Spleen (tissue), 11 donors: ENCODE measurements around the gene COL4A2. TPM values are rescaled to one million over a fixed set of nuclear protein-coding genes. Genes with fewer than 3 reads are reported as not detected.

Experiments
- DNase-seq: peaks from one replicate; pipeline ENCODE4 v3.0.0-alpha.2; 2020
- H3K27ac ChIP-seq, 8 donors: fragments of 200-600 bp; sonication (generic) in 7 of 8; 1 replicate in 4 of 8; 2 replicates in 4 of 8; pipeline versions ENCODE4 v1.5.0 to v1.8.0; 2016 to 2021; ENCODE audit warnings: inconsistent platforms in 4 of 8, mild to moderate bottlenecking in 4 of 8, moderate library complexity in 1 of 8
- H3K27me3 ChIP-seq, 7 donors: fragments of 200-600 bp; sonication (generic) in 6 of 7; replicated peaks in 1 of 7; 1 replicate in 4 of 7; 2 replicates in 3 of 7; pipeline versions ENCODE4 v1.5.0 to v1.8.0; 2016 to 2021; ENCODE audit warnings: inconsistent platforms in 3 of 7, mild to moderate bottlenecking in 1 of 7
- H3K36me3 ChIP-seq, 6 donors: fragments of 200-600 bp; sonication (generic) in 5 of 6; 1 replicate in 4 of 6; 2 replicates in 2 of 6; pipeline versions ENCODE4 v1.5.0 to v1.8.0; 2016 to 2021; ENCODE audit warnings: inconsistent platforms in 2 of 6
- H3K4me1 ChIP-seq, 6 donors: fragments of 200-600 bp; sonication (generic) in 5 of 6; 1 replicate in 3 of 6; 2 replicates in 3 of 6; pipeline versions ENCODE4 v1.5.0 to v1.8.0; 2016 to 2021; ENCODE audit warnings: inconsistent platforms in 3 of 6
- H3K4me3 ChIP-seq, 8 donors: fragments of 200-600 bp; sonication (generic) in 7 of 8; 1 replicate in 4 of 8; 2 replicates in 4 of 8; pipeline versions ENCODE4 v1.5.0 to v1.8.0; 2016 to 2021; ENCODE audit warnings: inconsistent platforms in 4 of 8, mild to moderate bottlenecking in 4 of 8, moderate library complexity in 2 of 8
- H3K9me3 ChIP-seq, 8 donors: fragments of 200-600 bp; sonication (generic) in 7 of 8; 1 replicate in 4 of 8; 2 replicates in 4 of 8; pipeline versions ENCODE4 v1.5.0 to v1.8.0; 2016 to 2021; ENCODE audit warnings: inconsistent platforms in 4 of 8
- POLR2A ChIP-seq, 3 donors: fragments of 450-650 bp; IDR thresholded peaks; one replicate each; pipeline ENCODE4 v1.5.1; 2017; ENCODE audit warnings: antibody characterized with exemption in 3 of 3, mild to moderate bottlenecking in 1 of 3
- POLR2AphosphoS5 ChIP-seq, 3 donors: sonication (generic); formaldehyde crosslinking; IDR thresholded peaks; one replicate each; pipeline ENCODE4 v1.5.1; 2017; ENCODE audit warnings: antibody characterized with exemption in 3 of 3
- WGBS, 5 donors: extraction: QIAGEN DNeasy Blood & Tissue Kit in 3 of 5; methylation state at CpG; one replicate each; pipeline versions ENCODE4 v1.1.5 to v1.1.7; 2013 to 2018; 5-methylcytosine and 5-hydroxymethylcytosine counted together
- intact Hi-C: fragments of 100-400 bp; cut with DNase I; formaldehyde crosslinking; loops from one replicate; pipeline ENCODE4 v1.15.0; 2023; ENCODE audit warnings: low total_unique reads
- polyA plus RNA-seq, 3 donors: library from polyadenylated mRNA; stranded (reverse); fragments of 200-250 nt; gene quantifications; one replicate each; pipeline ENCODE4 v1.2.1, GENCODE V29; 2013
- total RNA-seq, 7 donors: library from RNA; depleted of rRNA in 3 of 7; stranded (reverse); fragments of >200 nt in 3 of 7; fragmentation: NEBNext Ultra II Directional in 4 of 7; extraction: Animal tissue kit (Norgen Biotek cat#: 25700) in 4 of 7; gene quantifications; one replicate each; pipeline versions ENCODE4 v1.1.0 to v1.2.1, GENCODE V29; 2016 to 2021
- TF ChIP-seq, protein P1 (sequence below), 11 experiments: fragments of 200-600 bp in 7 of 11; fragments of 450-650 bp in 4 of 11; sonication (generic) in 4 of 11; IDR thresholded peaks in 8 of 11; conservative IDR thresholded peaks in 3 of 11; 1 replicate in 7 of 11; 2 replicates in 4 of 11; pipeline versions ENCODE4 v1.4.0 to v1.8.0; 2016 to 2021; ENCODE audit warnings: antibody characterized with exemption in 11 of 11, inconsistent platforms in 4 of 11, mild to moderate bottlenecking in 1 of 11
- donor health status: healthy with polysubstance abuse.
- donor health status: DM: no; HTN: no; CAD: no; lungs with moderate emphysema.
- donor health status: DM: no; HTN: no; CAD: no.
- donor health status: Bipolar disorder and iron deficiency.
- donor health status: healthy.
- donor health status: DM: no; HTN: no; CAD: no.
- donor health status: DM: yes; HTN: yes; CAD: no.

COL4A2 gene
- total and polyA plus RNA-seq, 10 donors, result 52.6 to 712 (median 337) TPM

DNA sequence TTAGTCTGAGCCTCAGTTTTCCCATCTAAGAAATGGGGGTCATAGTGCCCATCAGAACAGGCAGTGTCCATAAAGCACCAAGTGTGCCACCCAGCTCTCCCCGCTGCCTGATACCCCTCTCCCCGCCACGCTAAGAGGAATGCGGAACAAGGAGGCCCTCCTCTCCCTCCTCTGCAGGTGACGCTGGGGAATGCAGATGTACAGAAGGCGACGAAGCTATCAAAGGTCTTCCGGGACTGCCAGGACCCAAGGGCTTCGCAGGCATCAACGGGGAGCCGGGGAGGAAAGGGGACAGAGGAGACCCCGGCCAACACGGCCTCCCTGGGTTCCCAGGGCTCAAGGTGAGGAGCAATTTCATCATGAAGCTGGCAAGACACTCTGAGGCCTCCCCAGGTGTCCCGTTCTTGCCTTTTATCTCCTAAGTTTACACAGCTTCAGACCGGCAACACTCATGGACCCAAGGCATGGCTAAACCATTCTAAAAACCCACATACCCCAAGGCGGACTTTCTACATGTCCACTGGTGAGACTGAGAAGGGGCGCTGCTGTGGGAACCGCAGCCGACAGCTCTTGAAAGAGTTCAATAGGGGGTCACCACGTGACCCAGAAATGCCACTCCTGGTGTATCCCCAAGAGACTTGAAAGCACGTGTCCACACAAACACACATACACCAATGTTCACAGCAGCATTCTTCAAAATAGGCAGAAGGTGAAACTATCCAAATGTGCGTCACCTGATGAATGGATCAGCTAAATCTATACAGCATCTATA, 151.7 kb downstream of the COL4A2 start:
- H3K9me3 ChIP-seq, result no peaks in the 10 kb centered on the region
- no peak overlapping the region for H3K4me3 ChIP-seq
- peaks cover 0 to 33% (median 14%) of the 10 kb centered on the region in 6 donors for H3K4me1 ChIP-seq
- 78 to 84% (median 81%) methylated on average over 22 of the region's 22 CpGs for WGBS, 5 donors
- H3K27ac ChIP-seq, result no peak overlapping the region
- H3K36me3 ChIP-seq, result peaks cover 0 to 79% (median 7%) of the 10 kb centered on the region in 6 donors
- H3K27me3 ChIP-seq, result no peaks in the 10 kb centered on the region
- intact Hi-C loops, result no loop called here
- TF ChIP-seq, protein P1, sequence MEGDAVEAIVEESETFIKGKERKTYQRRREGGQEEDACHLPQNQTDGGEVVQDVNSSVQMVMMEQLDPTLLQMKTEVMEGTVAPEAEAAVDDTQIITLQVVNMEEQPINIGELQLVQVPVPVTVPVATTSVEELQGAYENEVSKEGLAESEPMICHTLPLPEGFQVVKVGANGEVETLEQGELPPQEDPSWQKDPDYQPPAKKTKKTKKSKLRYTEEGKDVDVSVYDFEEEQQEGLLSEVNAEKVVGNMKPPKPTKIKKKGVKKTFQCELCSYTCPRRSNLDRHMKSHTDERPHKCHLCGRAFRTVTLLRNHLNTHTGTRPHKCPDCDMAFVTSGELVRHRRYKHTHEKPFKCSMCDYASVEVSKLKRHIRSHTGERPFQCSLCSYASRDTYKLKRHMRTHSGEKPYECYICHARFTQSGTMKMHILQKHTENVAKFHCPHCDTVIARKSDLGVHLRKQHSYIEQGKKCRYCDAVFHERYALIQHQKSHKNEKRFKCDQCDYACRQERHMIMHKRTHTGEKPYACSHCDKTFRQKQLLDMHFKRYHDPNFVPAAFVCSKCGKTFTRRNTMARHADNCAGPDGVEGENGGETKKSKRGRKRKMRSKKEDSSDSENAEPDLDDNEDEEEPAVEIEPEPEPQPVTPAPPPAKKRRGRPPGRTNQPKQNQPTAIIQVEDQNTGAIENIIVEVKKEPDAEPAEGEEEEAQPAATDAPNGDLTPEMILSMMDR (IDR thresholded peaks at IDR 0.05 in 8 of 11, conservative IDR thresholded peaks at IDR 0.05 in 3 of 11), result no peak
- no peak for TF ChIP-seq POLR2A (IDR thresholded peaks at IDR 0.05)
- TF ChIP-seq POLR2AphosphoS5 (IDR thresholded peaks at IDR 0.05), result no peak
- DNase-seq, result peak; percentile 63

DNA sequence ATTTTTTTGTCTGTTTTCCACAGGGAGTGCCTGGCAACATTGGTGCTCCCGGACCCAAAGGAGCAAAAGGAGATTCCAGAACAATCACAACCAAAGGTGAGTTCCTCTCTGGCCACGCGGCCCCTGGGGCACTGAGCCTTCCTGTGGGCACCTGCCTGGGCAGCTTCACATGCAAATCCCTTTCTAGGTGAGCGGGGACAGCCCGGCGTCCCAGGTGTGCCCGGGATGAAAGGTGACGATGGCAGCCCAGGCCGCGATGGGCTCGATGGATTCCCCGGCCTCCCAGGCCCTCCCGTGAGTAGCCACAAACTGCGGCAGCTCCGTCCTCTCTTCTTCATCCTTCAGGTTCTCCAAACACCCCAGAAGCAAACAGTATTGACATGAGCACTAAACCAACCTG, 155.0 kb downstream of the COL4A2 start:
- 88 to 93% (median 89%) methylated on average over 11 to 15 of the region's 15 CpGs for WGBS, 5 donors
- peaks cover 0 to 31% (median 9%) of the 10 kb centered on the region in 6 donors for H3K4me1 ChIP-seq
- H3K9me3 ChIP-seq, result no peaks in the 10 kb centered on the region
- no peak overlapping the region for H3K4me3 ChIP-seq
- TF ChIP-seq, protein P1 (IDR thresholded peaks at IDR 0.05 in 8 of 11, conservative IDR thresholded peaks at IDR 0.05 in 3 of 11), result no peak
- peak in 1 of 3 donors; percentile 5 for TF ChIP-seq POLR2AphosphoS5 (IDR thresholded peaks at IDR 0.05)
- no peak overlapping the region for H3K27ac ChIP-seq
- intact Hi-C loops, result no loop called here
- H3K27me3 ChIP-seq, result no peaks in the 10 kb centered on the region
- no peak for DNase-seq
- peaks cover 0 to 96% (median 13%) of the 10 kb centered on the region in 6 donors for H3K36me3 ChIP-seq

DNA sequence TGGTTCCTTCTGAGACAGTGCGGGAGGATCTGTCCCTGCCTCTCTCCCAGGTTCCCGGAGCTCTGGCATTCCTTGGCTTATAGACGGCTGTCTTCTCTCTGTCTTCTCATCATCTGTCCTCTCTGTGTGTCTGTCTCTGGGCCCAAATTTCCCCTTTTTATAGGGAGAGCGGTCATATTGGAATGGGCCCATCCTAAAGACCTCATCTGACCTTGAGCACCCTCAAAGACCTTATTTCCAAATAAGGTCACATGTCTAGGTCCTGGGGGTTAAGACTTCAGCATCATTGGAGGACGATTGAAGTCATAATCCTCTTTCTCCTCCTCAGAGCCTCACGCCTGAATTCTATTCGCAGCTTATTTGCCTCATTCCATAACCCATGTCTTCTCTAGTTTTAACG, 156.1 kb downstream of the COL4A2 start:
- intact Hi-C loops, result no loop called here
- Histone ChIP-seq H3K27ac (no peak overlapping the region), H3K27me3 (no peaks in the 10 kb centered on the region), H3K36me3 (peaks cover 0 to 97% (median 10%) of the 10 kb centered on the region in 6 donors), H3K9me3 (no peaks in the 10 kb centered on the region), H3K4me1 (peaks cover 0 to 31% (median 9%) of the 10 kb centered on the region in 6 donors), H3K4me3 (no peak overlapping the region)
- DNase-seq, result no peak
- WGBS, 5 donors, result 66 to 83% (median 76%) methylated on average over 8 of the region's 8 CpGs
- TF ChIP-seq POLR2AphosphoS5 (IDR thresholded peaks at IDR 0.05) (no peak), POLR2A (IDR thresholded peaks at IDR 0.05) (no peak)
- TF ChIP-seq, protein P1 (IDR thresholded peaks at IDR 0.05 in 8 of 11, conservative IDR thresholded peaks at IDR 0.05 in 3 of 11), result no peak

DNA sequence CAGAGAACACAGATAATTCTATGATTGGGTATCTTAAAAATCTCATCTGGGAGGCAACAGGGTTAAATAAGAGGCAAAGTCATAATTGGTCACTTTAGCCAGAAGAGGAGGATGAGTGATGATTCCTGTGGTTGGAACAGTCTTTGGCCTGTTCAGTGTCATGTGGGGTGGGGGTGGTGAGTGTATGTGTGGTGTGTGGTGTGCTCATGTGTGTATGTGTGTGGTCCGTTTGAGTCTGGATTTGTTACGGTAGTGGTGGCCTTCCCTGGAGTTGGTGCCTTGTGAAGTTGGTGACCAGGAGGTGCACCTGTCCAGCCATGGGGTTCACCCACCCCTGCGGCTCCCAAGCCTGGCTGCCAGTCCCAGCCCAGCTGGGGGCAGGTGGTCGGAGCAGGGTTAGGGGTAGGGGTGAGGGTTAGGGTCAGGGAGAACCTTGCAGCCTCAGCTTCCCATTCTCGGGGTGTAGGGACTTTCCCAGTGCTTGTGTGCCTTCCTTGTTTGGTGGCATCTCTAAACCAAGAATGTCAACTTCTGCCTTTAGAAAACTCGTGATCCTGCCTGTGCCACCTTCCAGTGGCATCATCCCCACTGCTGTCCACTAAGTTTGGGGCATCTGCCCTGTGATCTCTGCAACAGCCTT, 156.9 kb downstream of the COL4A2 start:
- H3K27me3 ChIP-seq, result no peaks in the 10 kb centered on the region
- no peak overlapping the region for H3K4me3 ChIP-seq
- H3K36me3 ChIP-seq, result peaks cover 0 to 97% (median 10%) of the 10 kb centered on the region in 6 donors
- intact Hi-C loops, result no loop called here
- H3K4me1 ChIP-seq, result peaks cover 0 to 32% (median 9%) of the 10 kb centered on the region in 6 donors
- 41 to 56% (median 49%) methylated on average over 6 of the region's 6 CpGs for WGBS, 5 donors
- no peak for DNase-seq
- TF ChIP-seq POLR2AphosphoS5 (IDR thresholded peaks at IDR 0.05) (peak in 1 of 3 donors; percentile 10), POLR2A (IDR thresholded peaks at IDR 0.05) (no peak)
- TF ChIP-seq, protein P1 (IDR thresholded peaks at IDR 0.05 in 8 of 11, conservative IDR thresholded peaks at IDR 0.05 in 3 of 11), result no peak
- no peaks in the 10 kb centered on the region for H3K9me3 ChIP-seq
- peak overlapping the region in 1 of 8 donors; percentile 46 for H3K27ac ChIP-seq
